Left ventricle myocardium superior (tissue), 1 donor: ENCODE measurements around the gene STX3. TPM values are rescaled to one million over a fixed set of nuclear protein-coding genes. Genes with fewer than 3 reads are reported as not detected.

Experiments used
- ATAC-seq: fragments of 200-7000 bp; cut with Tn5 transposase; one replicate; pipeline ENCODE4 v1.9.1; 2020; ENCODE audit warnings: mild to moderate bottlenecking, moderate library complexity
- DNase-seq: peaks from one replicate; pipeline ENCODE4 v3.0.0-alpha.2; 2020
- intact Hi-C: fragments of 100-400 bp; cut with micrococcal nuclease; formaldehyde crosslinking; loops from one replicate; pipeline ENCODE4 v1.11.0; 2022
- long read RNA-seq: library from polyadenylated mRNA; unstranded; transcript quantifications from one replicate; pipeline ENCODE4 v2.0.0, GENCODE V29; 2021
- total RNA-seq: library from RNA; stranded (reverse); fragmentation: NEBNext Ultra II Directional; extraction: Animal tissue kit (Norgen Biotek cat#: 25700); gene quantifications from one replicate; pipeline ENCODE4 v1.2.1, GENCODE V29; 2021
- donor health status: DM: no; HTN: yes; CAD: no; lungs with severe emphysema.

Gene STX3
- total RNA-seq, result 8.0 TPM
- long read RNA-seq, transcript STX3-201 (11 exons, 3,299 nt), result major isoform, 19 of 42 reads
- long read RNA-seq, transcript STX3-203 (10 exons, 1,571 nt), result minor isoform, 9 of 42 reads
- long read RNA-seq, partial matches to known transcripts, result 1 of 42 reads
- long read RNA-seq, other reads (novel, unspliced or antisense), result 12 of 42 reads

GRCh38 chr11:59754859-59755700 is at the start of gene STX3:
TSS of gene STX3 (plus strand) at chr11:59755376. CDS start at chr11:59755606, 230 bp downstream.
- intact Hi-C loops, result loop anchor here (2.0 kb wide), 1 partner anchor 48 kb away; no protein-coding TSS in a partner anchor
- ATAC-seq (peak; percentile 92), DNase-seq (peak; percentile 86)

- intact Hi-C loops, result no loop called here
- DNase-seq, result no peak
- no peak for ATAC-seq
Observed at GRCh38 chr11:59706518-59707285, 48.5 kb upstream of the STX3 start.

- intact Hi-C loops, result no loop called here
- no peak for DNase-seq
- ATAC-seq, result no peak
Observed at GRCh38 chr11:59707371-59707770, 47.8 kb upstream of the STX3 start.

GRCh38 chr11:59708537-59708936 is 46.6 kb upstream of the STX3 start:
- DNase-seq (no peak), ATAC-seq (no peak)
- intact Hi-C loops, result no loop called here

- ATAC-seq, result no peak
Observed at GRCh38 chr11:59710136-59710847, 44.9 kb upstream of the STX3 start.

GRCh38 chr11:59713745-59714144 is 41.4 kb upstream of the STX3 start, which contains the start of gene OR10V1:
TSS of gene OR10V1 (minus strand) at chr11:59713845. CDS start at chr11:59713845, 0 bp downstream.
- intact Hi-C loops, result no loop called here
- DNase-seq (no peak), ATAC-seq (no peak)

More at GRCh38 chr11:59710136-59710847, 44.9 kb upstream of the STX3 start:
- no peak for DNase-seq
- intact Hi-C loops, result no loop called here

- DNase-seq (no peak), ATAC-seq (no peak)
- intact Hi-C loops, result no loop called here
Observed at GRCh38 chr11:59716051-59716450, 39.1 kb upstream of the STX3 start.

- ATAC-seq (no peak), DNase-seq (no peak)
- intact Hi-C loops, result no loop called here
Observed at GRCh38 chr11:59719556-59719955, 35.6 kb upstream of the STX3 start.

GRCh38 chr11:59724066-59724465 is 31.1 kb upstream of the STX3 start:
- DNase-seq (no peak), ATAC-seq (no peak)
- intact Hi-C loops, result no loop called here

- no peak for DNase-seq
- ATAC-seq, result no peak
- intact Hi-C loops, result no loop called here
Observed at GRCh38 chr11:59727426-59727825, 27.8 kb upstream of the STX3 start.

GRCh38 chr11:59728154-59728553 is 27.0 kb upstream of the STX3 start:
- DNase-seq (no peak), ATAC-seq (no peak)
- intact Hi-C loops, result no loop called here

- no peak for ATAC-seq
- intact Hi-C loops, result no loop called here
Observed at GRCh38 chr11:59728913-59729312, 26.3 kb upstream of the STX3 start.

GRCh38 chr11:59729834-59730233 is 25.3 kb upstream of the STX3 start:
- DNase-seq (no peak), ATAC-seq (no peak)
- intact Hi-C loops, result no loop called here

More at GRCh38 chr11:59728913-59729312, 26.3 kb upstream of the STX3 start:
- DNase-seq, result no peak

GRCh38 chr11:59730896-59731565 is 24.1 kb upstream of the STX3 start:
- no peak for DNase-seq
- ATAC-seq, result no peak
- intact Hi-C loops, result no loop called here

GRCh38 chr11:59746111-59746510 is 9.1 kb upstream of the STX3 start:
- DNase-seq (no peak), ATAC-seq (no peak)
- intact Hi-C loops, result no loop called here

- ATAC-seq, result peak; percentile 85
Observed at GRCh38 chr11:59753650-59754493, 1.3 kb upstream of the STX3 start.

GRCh38 chr11:59754494-59754858 is 700 bp upstream of the STX3 start:
- intact Hi-C loops, result loop anchor here (2.0 kb wide), 1 partner anchor 48 kb away; no protein-coding TSS in a partner anchor
- DNase-seq, result peak; percentile 33
- peak; percentile 18 for ATAC-seq

More at GRCh38 chr11:59753650-59754493, 1.3 kb upstream of the STX3 start:
- intact Hi-C loops, result loop anchor here (2.0 kb wide), 1 partner anchor 49 kb away; no protein-coding TSS in a partner anchor
- peak; percentile 90 for DNase-seq
